ENCODE data around the gene PRICKLE4.

- TF ChIP-seq CTCF (IDR thresholded peaks at IDR 0.05) = no peak
- TF ChIP-seq POLR2AphosphoS5 (IDR thresholded peaks at IDR 0.05) = no peak
These were observed 11.2 kb upstream of the PRICKLE4 start for GRCh38 chr6:41769376-41769775.

Data from prostate gland (tissue), 2 donors.